NCI-H1417 (cell line): ENCODE measurements around the gene CTTNBP2NL.

Experiments used
- DNase-seq, 3 experiments: peaks; one replicate each; lab custom pipeline; 2025; lab: John Stamatoyannopoulos, UW

Gene CTTNBP2NL

GRCh38 chr1:112507921-112508277, 111.9 kb downstream of the CTTNBP2NL start:
- peak in 2 of 3 experiments; percentile 58 to 63 for DNase-seq

GRCh38 chr1:112508278-112509004, 112.4 kb downstream of the CTTNBP2NL start, which contains the start of gene WNT2B:
Gene WNT2B (plus strand): TSS chr1:112508965. CDS start chr1:112509263, 298 bp downstream.
- DNase-seq: peak in 2 of 3 experiments; percentile 58 to 63

- DNase-seq: no peak
Observed at GRCh38 chr1:112509005-112509659, 113.1 kb downstream of the CTTNBP2NL start.

GRCh38 chr1:112509660-112510178, 113.7 kb downstream of the CTTNBP2NL start:
- no peak for DNase-seq

GRCh38 chr1:112510340-112510739, 114.3 kb downstream of the CTTNBP2NL start:
- DNase-seq: no peak
